Stimulated activated CD8-positive, alpha-beta memory T cell treated with anti-CD3 and anti-CD28 coated beads, Interleukin-12 subunit alpha, Interleukin-12 subunit beta, amount 100 ng/mL, for 24 hours (primary cell): Measurements from ENCODE around the gene JDP2.

Experiments
- DNase-seq: peaks from one replicate; pipeline ENCODE4 v3.0.0-alpha.2; 2020; ENCODE audit errors: extremely low read depth

The JDP2 gene

DNA sequence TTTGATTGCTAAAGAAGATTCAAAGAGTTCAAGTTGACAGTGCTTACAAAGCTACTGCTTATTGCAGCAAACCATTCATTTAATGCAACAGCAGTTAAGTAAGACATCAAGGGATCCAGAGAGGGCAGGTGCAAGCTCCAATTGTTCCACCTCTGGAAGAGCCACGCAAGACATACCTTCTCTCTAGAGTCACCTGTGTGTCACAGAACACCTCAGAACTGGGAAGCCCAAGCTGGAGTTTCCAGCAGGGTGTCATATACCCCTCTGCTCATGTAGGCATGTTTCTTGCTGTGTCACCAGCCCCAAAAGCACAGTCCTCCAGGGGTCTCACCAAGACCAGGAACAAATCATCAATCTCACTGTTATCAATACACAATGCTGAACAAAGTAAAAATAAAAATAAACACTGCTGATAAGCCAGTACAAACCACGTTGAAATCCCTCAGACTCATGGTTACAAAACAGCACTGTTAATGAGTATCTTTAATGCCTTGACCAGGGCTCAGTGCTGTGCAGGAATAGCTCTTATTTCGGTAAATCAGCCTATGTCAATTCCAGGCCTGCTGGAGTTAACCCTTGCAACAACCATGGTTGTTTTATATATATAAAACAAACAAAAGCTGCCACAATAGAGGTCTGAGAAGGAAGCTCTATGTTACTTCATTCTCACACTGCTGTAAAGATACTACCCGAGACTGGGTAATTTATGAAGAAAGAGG, 57.0 kb downstream of the JDP2 start:
- DNase-seq = no peak

DNA sequence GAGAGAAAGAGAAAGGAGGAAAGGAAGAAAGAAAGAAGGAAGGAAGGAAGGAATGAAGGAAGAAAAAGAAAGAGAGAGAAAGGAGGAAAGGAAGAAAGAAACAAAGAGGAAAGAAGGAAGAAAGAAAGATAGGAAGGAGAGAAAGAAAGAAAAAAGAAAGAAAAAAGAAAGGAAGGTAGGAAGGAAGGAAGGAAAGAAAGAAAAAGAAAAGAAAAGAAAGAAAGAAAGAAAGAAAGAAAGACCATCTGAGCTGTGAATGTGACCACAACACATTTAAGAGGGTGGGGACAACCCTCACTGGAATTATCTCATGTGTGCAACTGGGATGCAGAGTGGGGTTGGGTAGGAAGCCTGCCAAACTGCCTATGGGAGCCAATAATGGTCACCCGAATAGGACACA, 58.5 kb downstream of the JDP2 start:
- no peak for DNase-seq

DNA sequence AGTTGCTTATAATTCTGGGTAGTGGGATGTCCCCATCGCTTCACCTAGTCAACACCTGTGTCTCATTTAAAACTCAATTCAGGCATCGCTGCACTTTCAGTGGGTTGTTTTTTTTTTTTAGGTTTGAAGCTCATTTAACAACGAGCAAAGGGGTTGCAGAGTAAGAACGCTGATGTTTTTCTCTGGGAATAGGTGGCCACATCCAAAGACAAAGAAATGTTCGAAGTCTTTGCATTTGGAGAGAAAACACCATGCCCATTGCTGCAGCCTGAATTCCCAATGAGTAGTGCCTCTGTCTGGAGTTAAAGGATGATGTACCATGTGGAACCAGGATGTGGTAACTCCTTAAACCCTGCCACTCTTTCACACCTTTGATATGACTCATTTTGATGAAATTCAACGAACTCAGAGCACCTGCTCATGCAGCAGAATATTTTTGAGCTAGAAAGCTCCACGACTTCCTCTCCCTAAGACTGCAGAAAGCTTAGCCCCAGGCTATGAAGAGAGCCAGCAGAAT, 59.4 kb downstream of the JDP2 start:
- DNase-seq = no peak

DNA sequence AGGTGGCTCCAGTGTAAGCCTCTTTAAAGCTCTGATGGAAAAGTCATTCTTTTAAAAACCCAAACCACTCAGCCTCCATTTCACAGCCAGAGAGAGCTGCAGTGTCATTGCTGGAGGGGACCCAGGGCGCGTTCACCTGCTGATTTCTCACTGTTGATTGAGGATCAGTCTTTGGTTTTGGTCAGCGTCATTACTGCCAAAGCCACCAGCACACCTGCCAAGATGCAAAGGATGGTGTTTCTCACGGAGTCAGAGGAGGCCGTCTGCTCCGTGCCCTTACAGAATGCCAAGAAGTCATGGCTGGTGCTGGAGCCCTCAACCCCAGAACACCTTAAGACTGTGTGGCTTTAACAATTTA, 61.6 kb downstream of the JDP2 start:
- DNase-seq = no peak

DNA sequence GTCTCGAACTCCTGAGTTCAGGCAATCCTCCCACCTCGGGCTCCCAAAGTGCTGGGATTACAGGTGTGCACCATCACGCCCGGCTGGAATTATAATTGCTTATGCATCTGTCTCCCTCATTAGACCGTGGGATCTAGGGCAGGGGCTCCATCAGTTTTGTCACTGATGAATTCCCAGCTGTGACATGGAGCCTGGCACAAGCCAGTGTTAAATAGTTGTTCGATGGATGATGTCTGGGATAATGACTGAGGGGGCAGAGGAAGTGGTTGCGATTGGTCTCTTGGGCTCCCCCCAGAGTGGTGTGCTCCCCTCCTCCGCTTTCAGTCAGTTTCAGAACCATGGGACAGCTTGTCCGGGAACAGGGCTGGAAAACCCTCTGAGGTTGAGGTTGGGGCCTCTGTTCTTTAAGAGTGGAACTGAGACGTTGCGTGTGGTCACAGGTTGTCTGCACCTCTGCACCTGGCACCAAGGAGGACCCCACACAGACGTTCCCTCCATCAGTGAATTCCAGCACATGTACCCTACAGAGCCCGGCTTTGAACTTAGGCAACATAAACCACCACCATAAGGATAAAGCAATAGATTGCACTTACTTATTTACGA, 63.7 kb downstream of the JDP2 start:
- DNase-seq = no peak

DNA sequence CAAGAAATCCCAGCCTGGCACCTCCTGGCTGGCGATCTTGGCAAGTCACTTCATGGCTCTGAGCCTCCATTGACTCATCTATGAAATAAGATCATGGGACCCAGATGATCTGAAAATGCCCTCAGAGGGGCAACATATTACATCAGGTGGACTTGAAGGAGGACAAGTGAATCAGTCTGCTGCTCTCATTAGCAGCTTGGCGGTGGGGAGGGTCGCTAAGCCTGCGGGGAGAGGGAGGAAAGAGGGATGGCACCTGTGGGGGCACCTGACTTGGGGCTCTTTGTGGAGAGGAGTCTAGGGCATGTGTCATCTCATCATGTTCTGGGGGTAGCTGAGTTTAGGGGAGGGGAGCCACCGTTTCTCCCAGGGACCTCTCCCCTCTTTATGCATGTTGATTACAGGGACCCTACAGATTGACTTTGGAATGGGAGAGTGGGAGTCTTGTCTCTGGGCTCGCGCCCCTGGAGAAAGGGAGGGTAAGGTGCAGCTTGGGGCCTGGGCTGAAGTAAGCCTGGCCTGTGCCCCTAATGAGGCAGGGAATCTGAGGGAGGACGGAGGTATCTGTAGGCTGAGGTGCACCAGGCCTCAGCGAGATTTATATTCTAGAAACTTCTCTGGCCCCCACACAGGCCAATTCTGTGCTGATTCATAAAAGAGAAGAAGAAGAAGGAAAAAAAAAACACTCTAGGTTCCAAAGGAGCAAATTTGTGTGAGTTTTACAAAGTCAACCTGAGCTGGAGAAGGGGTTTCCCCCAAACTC, 65.2 kb downstream of the JDP2 start:
- DNase-seq = no peak

DNA sequence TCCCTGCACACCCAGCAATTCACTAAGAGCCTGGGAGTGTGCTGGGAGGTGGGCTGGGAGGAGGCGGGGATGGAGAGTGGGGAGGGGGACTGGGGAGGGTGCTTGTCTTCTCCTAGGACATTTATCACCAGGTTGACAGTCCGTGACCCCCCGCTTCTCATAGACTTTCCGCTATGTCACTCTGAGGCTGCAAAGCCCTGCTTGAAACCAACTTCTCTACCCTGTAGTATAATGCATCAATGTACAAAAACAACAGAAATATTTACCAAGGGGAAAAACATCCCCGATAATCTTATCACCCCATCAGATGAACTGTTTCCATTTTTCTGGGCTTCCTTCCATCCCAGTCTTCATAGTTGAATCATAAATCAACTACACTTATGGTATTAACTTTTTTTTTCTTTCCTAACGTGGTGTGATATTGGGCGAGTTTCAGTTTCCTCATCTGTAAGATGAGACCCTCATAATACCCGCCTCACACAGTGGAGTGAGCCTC, 65.8 kb downstream of the JDP2 start:
- no peak for DNase-seq

DNA sequence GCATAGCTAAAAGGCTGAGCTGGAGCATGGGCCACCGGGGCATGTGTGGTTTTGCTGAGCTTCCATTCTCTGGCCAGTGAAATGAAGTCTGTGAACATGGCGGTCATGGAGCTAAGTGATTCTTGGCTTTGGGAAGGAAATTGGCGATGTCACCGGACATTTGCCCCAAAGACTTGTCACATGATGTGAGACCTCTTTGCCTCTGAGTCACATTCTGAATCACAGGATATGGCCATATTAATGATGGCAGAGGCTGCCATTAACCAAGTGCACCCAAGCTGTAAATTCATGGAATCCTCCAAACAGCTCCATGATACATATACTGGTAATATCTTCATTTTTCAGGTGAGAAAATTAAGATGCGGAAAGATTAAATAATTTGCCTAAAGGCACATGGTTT, 67.1 kb downstream of the JDP2 start:
- DNase-seq = no peak

DNA sequence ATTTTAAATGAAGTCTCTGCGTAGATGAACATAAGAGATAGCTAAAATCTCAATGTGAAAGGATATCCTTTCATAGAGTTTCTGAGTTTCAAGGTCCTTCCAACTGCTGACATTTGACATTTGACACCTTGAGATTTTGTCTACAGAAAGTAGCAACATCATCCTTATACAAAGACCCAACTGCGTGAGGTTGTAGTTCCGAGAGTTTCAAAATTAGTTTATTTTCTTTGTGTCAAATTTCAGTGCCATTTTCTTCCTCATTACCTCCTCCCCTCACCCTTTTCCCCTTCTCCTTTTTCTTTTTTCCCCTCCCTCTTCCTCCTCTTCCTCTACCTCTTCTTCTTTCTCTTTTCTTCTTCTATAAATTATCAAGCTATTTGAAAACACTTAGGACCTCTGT, 67.6 kb downstream of the JDP2 start:
- no peak for DNase-seq

DNA sequence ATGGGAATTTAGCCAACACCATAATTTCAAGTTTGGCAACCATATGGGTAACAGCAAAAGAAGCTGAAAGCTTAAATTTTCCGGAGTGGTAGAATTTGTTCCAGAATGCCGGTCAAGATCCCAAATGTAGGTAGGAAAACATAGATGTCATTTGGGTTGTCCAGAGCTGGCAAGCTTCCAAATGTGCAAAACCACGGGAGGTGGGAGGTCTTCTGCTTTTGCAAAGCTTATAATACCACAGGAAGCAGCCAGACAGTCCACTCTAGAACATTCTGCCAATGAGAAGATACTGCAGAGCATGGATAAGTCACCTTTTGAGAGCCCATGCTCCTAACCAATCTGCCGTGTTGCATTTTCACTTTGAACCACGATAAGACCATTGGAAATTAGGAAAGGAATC, 68.1 kb downstream of the JDP2 start:
- DNase-seq = no peak

DNA sequence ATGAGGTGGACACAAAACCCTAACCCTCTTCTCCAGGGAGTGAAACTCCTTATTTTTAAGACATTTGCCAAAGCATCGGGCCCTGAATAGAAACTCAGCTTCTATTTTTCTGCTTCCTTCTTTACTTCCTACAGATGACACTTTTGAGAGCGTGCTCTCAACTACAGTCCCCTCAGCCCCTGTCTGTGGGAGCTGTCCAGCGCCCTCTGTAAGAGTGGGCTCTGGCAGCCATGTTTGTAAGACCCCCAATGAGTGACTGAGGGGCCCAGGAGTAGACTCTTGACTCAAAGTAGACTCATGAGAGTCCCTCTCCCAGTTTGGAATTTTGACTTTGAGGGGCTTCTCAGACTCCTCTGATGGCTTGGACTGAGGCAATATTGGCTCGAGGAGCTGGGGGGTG, 68.9 kb downstream of the JDP2 start:
- no peak for DNase-seq

DNA sequence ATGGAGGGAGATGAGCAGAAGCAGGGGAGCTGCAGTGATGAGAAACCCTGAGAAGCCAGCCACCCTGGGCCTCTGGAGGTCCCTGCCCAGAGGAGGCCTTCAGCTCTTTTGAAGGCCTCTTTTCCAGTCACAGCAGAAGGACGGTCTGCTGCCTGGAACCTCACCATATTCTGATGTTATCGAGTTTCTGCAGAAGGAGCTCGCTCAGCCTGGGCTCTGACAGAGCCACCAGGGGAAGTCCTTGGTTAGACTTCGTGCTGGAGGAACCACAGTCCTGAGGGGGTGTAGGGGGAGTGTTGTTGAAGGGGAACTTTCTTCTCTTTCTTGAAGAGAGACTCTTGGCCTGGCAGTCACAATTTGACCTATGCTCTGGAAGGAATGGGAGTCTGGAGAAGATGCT, 69.4 kb downstream of the JDP2 start:
- DNase-seq = no peak

DNA sequence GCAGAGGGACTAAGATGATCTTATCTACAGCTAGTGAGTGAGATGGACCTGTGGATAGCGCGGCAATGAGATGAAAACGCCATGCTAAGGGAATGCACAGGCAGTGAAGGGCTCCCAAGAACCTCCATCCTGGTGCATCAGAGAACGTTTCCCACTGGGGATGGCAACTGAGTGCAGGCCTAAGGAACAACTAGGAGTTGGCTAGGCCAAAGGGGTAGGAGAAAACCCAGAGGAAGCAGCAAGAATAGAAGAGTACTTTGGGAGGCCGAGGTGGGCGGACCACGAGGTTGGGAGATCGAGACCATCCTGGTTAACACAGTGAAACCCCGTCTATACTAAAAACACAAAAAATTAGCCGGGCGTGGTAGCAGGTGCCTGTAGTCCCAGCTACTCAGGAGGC, 69.9 kb downstream of the JDP2 start:
- DNase-seq = no peak

DNA sequence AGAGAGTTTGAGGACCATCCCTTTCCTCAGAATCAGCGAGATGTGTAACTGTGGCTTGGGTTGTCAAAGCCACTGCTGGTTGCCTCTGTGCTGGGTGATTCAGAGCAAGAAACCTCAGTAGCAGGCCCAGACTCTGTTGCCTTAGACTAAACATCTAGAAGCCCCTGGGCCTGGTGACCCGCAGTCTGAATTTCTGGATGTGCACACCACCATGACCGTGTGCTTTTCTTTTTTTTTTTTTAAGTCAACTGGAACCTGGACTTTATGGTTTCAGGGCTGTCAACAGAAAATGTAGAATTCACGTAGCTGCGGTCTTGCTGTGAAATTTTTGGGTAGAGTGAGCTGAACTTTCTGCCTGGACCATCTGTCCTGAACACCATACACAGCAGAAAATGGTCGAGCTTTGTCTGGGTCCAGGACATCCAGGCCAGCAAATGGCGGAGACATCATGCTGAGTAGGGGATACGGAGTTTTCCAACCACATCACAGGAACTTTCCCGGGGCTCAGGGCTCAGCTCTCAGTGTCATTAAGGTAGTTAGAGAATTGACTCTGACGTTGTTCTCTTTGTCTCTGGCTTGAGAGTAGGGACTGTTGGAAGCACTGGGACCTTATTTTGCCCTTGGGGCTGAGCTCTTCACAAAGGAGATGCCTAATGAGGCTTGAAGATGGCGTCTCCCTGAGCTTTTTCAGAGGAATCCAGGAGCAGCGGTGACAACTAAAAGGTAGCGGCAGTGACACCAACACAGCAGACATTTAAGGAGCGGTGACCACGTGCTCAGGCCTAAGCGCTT, 71.5 kb downstream of the JDP2 start:
- no peak for DNase-seq

DNA sequence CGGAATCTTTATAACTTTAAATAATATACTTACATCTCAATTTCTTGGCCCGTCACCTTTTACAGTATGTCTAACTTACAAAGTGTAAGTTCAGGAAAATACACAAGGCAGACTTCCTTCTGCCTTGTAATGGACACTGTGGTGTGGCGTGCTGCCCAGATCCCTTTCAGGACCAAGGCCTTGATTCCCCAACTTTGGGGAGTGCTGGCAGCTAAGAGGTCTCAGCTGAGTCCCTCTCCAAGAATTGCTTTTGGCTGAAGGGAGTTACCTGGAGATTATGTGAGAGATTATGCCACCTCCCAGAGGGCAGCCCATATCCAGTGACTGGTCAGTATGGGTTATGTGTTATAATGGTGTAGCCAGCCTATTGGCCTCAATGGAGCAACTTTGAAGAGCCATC, 73.3 kb downstream of the JDP2 start:
- DNase-seq = no peak

DNA sequence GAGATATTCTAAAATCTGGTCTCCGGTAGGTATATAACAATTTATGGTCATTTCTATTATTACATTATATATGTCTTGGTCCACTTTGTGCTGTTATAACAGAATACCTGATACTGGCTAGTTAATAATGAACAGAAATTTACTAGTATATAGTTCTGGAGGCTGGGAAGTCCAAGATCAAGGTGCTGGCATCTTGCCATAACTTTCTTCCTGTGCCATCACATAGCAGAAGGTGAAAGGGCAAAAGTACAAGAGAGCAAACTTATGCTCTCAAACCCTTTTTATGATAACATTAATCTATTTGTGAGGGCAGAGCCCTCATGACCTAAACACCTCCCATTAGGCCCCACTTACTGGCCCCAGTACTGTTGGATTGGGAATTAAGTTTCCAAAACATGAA, 76.6 kb downstream of the JDP2 start:
- no peak for DNase-seq

DNA sequence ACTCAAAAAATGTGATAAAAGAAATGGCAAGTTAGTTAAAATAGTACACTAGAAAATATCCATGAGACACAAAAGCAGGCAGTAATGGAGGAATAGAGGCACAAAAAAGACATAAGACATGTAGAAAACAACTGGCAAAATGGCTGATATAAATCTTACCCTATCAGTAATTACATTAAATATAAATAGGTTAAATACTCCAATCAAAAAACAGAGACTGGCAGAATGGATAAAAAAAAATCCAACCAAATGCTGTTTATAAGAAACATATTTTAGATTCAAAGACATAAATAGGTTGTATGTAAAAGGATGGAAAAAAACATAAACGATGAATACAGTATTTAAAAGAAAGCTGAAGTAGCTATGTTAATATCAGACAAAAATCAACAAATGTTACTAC, 79.1 kb downstream of the JDP2 start:
- no peak for DNase-seq

DNA sequence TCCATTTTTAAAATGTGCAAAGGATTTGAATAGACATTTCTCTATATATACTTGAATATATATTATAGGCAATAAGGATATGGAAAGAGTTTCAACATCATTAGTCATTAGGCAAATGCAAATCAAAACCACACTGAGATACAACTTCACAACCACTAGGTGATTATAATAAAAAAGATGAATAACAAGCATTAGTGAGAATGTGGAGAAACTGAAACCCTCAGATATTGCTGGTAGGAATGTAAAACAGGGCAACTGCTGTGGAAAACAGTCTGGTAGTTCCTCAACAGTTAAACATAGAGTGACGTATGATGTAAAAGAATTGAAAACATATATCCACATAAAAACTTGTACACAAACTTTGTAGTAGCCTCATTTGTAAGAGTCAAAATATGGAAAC, 82.7 kb downstream of the JDP2 start:
- DNase-seq = no peak

DNA sequence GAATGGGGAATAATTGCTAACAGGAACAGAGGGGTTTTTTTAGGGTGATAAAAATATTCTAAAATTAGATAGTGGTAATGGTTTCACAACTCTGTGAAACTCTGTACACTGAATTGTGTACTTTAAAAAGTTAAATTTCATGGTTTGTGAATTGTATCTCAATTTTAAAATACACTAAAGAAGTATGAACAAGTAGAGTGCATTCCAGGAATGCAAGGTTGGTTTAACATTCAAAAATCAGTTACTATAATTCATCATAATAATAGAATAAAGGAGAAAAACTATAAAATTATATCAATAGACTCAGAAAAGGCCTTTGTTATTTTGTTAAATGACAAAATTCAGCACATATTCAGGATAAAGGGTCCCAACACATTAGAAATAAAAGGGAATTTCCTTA, 83.4 kb downstream of the JDP2 start:
- DNase-seq = no peak

DNA sequence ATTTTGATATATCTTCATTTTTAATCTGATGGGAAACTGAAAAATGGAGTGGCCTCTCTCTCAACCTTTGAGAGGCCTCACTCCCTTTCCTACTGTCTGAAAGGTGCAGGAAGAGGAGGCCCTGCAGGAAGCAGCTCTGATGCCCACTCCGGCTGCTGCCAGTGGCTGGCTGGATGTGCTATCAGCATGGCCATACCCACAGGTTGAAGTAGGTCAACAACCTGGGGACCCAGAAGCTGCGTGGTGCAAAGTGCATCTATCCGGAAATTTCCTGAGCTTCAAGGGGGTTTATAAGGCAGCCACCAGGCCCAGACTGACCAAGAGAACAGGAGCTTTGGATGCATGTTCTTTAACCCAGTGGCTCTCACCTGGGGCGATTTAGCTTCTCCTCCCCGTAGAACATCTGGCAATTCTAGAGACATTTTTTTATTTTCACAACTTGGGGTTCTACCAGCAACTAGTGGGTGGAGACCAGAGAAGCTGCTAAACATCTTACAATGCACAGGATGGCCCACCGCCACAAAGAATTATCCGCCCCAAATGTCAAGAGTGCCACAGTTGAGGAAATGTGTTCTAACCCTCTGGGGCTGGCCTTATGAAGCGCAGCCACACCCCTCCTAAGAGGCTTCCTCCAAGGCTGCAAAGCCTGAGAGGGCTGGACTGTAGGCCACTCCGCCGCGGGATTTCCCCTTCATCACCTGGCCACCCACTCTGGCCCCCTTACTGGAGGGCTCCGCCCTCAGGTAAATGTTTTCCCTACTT, 86.3 kb downstream of the JDP2 start:
- no peak for DNase-seq
